ENCODE results near the gene AGR3.

Gene AGR3

GRCh38 chr7:16916738-16917137 is 35.0 kb upstream of the AGR3 start:
- Histone ChIP-seq H3K9me3 (ENCODE audit: control insufficient read depth, low read length) (peaks cover 4% of the 10 kb centered on the region), H3K36me3 (ENCODE audit: control insufficient read depth, insufficient read depth, low read length) (no peaks in the 10 kb centered on the region), H3K27ac (ENCODE audit: low read depth, low read length, severe bottlenecking) (no peak overlapping the region), H3K4me3 (ENCODE audit: extremely low read depth, insufficient read depth, low read length, poor library complexity, severe bottlenecking) (no peak overlapping the region), H3K4me1 (ENCODE audit: control insufficient read depth, insufficient read depth, low read length, poor library complexity, severe bottlenecking) (peaks cover 7% of the 10 kb centered on the region)
- 83 to 100% methylated on average over 1 to 2 of the region's 5 CpGs for WGBS, 2 experiments (ENCODE audit: insufficient coverage in 2 of 2)

GRCh38 chr7:16916105-16916639 is 34.4 kb upstream of the AGR3 start:
- H3K4me3 ChIP-seq (ENCODE audit: extremely low read depth, insufficient read depth, low read length, poor library complexity, severe bottlenecking), result no peak overlapping the region
- H3K9me3 ChIP-seq (ENCODE audit: control insufficient read depth, low read length), result peaks cover 4% of the 10 kb centered on the region
- H3K27ac ChIP-seq (ENCODE audit: low read depth, low read length, severe bottlenecking), result peak overlapping the region; percentile 44
- 88 to 100% methylated on average over 1 of the region's 1 CpG for WGBS, 2 experiments (ENCODE audit: insufficient coverage in 2 of 2)
- H3K36me3 ChIP-seq (ENCODE audit: control insufficient read depth, insufficient read depth, low read length), result no peaks in the 10 kb centered on the region
- H3K4me1 ChIP-seq (ENCODE audit: control insufficient read depth, insufficient read depth, low read length, poor library complexity, severe bottlenecking), result peaks cover 7% of the 10 kb centered on the region

GRCh38 chr7:16915405-16915804 is 33.6 kb upstream of the AGR3 start:
- Histone ChIP-seq H3K36me3 (ENCODE audit: control insufficient read depth, insufficient read depth, low read length) (no peaks in the 10 kb centered on the region), H3K27ac (ENCODE audit: low read depth, low read length, severe bottlenecking) (no peak overlapping the region), H3K4me3 (ENCODE audit: extremely low read depth, insufficient read depth, low read length, poor library complexity, severe bottlenecking) (no peak overlapping the region), H3K9me3 (ENCODE audit: control insufficient read depth, low read length) (peaks cover 4% of the 10 kb centered on the region), H3K4me1 (ENCODE audit: control insufficient read depth, insufficient read depth, low read length, poor library complexity, severe bottlenecking) (peaks cover 7% of the 10 kb centered on the region)
- WGBS, 2 experiments (ENCODE audit: insufficient coverage in 2 of 2), result 88 to 100% methylated on average over 1 to 2 of the region's 4 CpGs

GRCh38 chr7:16914771-16915170 is 33.0 kb upstream of the AGR3 start:
- WGBS, 2 experiments (ENCODE audit: insufficient coverage in 2 of 2), result 100% methylated on average over 2 to 3 of the region's 4 CpGs
- Histone ChIP-seq H3K9me3 (ENCODE audit: control insufficient read depth, low read length) (peaks cover 4% of the 10 kb centered on the region), H3K4me3 (ENCODE audit: extremely low read depth, insufficient read depth, low read length, poor library complexity, severe bottlenecking) (no peak overlapping the region), H3K36me3 (ENCODE audit: control insufficient read depth, insufficient read depth, low read length) (no peaks in the 10 kb centered on the region), H3K27ac (ENCODE audit: low read depth, low read length, severe bottlenecking) (no peak overlapping the region), H3K4me1 (ENCODE audit: control insufficient read depth, insufficient read depth, low read length, poor library complexity, severe bottlenecking) (peaks cover 7% of the 10 kb centered on the region)

- Histone ChIP-seq H3K36me3 (ENCODE audit: control insufficient read depth, insufficient read depth, low read length) (no peaks in the 10 kb centered on the region), H3K27ac (ENCODE audit: low read depth, low read length, severe bottlenecking) (no peak overlapping the region), H3K4me1 (ENCODE audit: control insufficient read depth, insufficient read depth, low read length, poor library complexity, severe bottlenecking) (peaks cover 7% of the 10 kb centered on the region), H3K4me3 (ENCODE audit: extremely low read depth, insufficient read depth, low read length, poor library complexity, severe bottlenecking) (no peak overlapping the region), H3K9me3 (ENCODE audit: control insufficient read depth, low read length) (peaks cover 4% of the 10 kb centered on the region)
- 82 to 85% methylated on average over 3 to 4 of the region's 5 CpGs for WGBS, 2 experiments (ENCODE audit: insufficient coverage in 2 of 2)
These were observed 31.9 kb upstream of the AGR3 start for GRCh38 chr7:16913643-16914042.

- Histone ChIP-seq H3K4me3 (ENCODE audit: extremely low read depth, insufficient read depth, low read length, poor library complexity, severe bottlenecking) (no peak overlapping the region), H3K36me3 (ENCODE audit: control insufficient read depth, insufficient read depth, low read length) (no peaks in the 10 kb centered on the region), H3K4me1 (ENCODE audit: control insufficient read depth, insufficient read depth, low read length, poor library complexity, severe bottlenecking) (peaks cover 7% of the 10 kb centered on the region), H3K9me3 (ENCODE audit: control insufficient read depth, low read length) (peaks cover 4% of the 10 kb centered on the region), H3K27ac (ENCODE audit: low read depth, low read length, severe bottlenecking) (no peak overlapping the region)
- WGBS, 2 experiments (ENCODE audit: insufficient coverage in 2 of 2), result 83 to 100% methylated on average over 2 to 4 of the region's 4 CpGs
These were observed 30.8 kb upstream of the AGR3 start for GRCh38 chr7:16912540-16912939.

GRCh38 chr7:16908561-16908960 is 26.8 kb upstream of the AGR3 start:
- Histone ChIP-seq H3K9me3 (ENCODE audit: control insufficient read depth, low read length) (peaks cover 4% of the 10 kb centered on the region), H3K4me1 (ENCODE audit: control insufficient read depth, insufficient read depth, low read length, poor library complexity, severe bottlenecking) (peaks cover 6% of the 10 kb centered on the region), H3K4me3 (ENCODE audit: extremely low read depth, insufficient read depth, low read length, poor library complexity, severe bottlenecking) (no peak overlapping the region), H3K27ac (ENCODE audit: low read depth, low read length, severe bottlenecking) (no peak overlapping the region), H3K36me3 (ENCODE audit: control insufficient read depth, insufficient read depth, low read length) (no peaks in the 10 kb centered on the region)
- WGBS, 2 experiments (ENCODE audit: insufficient coverage in 2 of 2), result 79 to 94% methylated on average over 2 to 3 of the region's 3 CpGs

GRCh38 chr7:16905300-16906044 is 23.7 kb upstream of the AGR3 start:
- Histone ChIP-seq H3K9me3 (ENCODE audit: control insufficient read depth, low read length) (no peaks in the 10 kb centered on the region), H3K27ac (ENCODE audit: low read depth, low read length, severe bottlenecking) (no peak overlapping the region), H3K4me3 (ENCODE audit: extremely low read depth, insufficient read depth, low read length, poor library complexity, severe bottlenecking) (no peak overlapping the region), H3K4me1 (ENCODE audit: control insufficient read depth, insufficient read depth, low read length, poor library complexity, severe bottlenecking) (peaks cover 6% of the 10 kb centered on the region), H3K36me3 (ENCODE audit: control insufficient read depth, insufficient read depth, low read length) (no peaks in the 10 kb centered on the region)
- 15 to 57% methylated on average over 1 to 4 of the region's 5 CpGs for WGBS, 2 experiments (ENCODE audit: insufficient coverage in 2 of 2)

GRCh38 chr7:16904076-16904475 is 22.3 kb upstream of the AGR3 start:
- WGBS, 2 experiments (ENCODE audit: insufficient coverage in 2 of 2), result no CpG with 5 or more reads among the region's 2 CpGs
- H3K27ac ChIP-seq (ENCODE audit: low read depth, low read length, severe bottlenecking), result no peak overlapping the region
- H3K9me3 ChIP-seq (ENCODE audit: control insufficient read depth, low read length), result no peaks in the 10 kb centered on the region
- peaks cover 6% of the 10 kb centered on the region for H3K4me1 ChIP-seq (ENCODE audit: control insufficient read depth, insufficient read depth, low read length, poor library complexity, severe bottlenecking)
- no peaks in the 10 kb centered on the region for H3K36me3 ChIP-seq (ENCODE audit: control insufficient read depth, insufficient read depth, low read length)
- no peak overlapping the region for H3K4me3 ChIP-seq (ENCODE audit: extremely low read depth, insufficient read depth, low read length, poor library complexity, severe bottlenecking)

- H3K36me3 ChIP-seq (ENCODE audit: control insufficient read depth, insufficient read depth, low read length), result no peaks in the 10 kb centered on the region
- WGBS, 2 experiments (ENCODE audit: insufficient coverage in 2 of 2), result 100% methylated on average over 1 of the region's 4 CpGs
- H3K27ac ChIP-seq (ENCODE audit: low read depth, low read length, severe bottlenecking), result no peak overlapping the region
- peaks cover 4% of the 10 kb centered on the region for H3K4me1 ChIP-seq (ENCODE audit: control insufficient read depth, insufficient read depth, low read length, poor library complexity, severe bottlenecking)
- no peaks in the 10 kb centered on the region for H3K9me3 ChIP-seq (ENCODE audit: control insufficient read depth, low read length)
- H3K4me3 ChIP-seq (ENCODE audit: extremely low read depth, insufficient read depth, low read length, poor library complexity, severe bottlenecking), result no peak overlapping the region
These were observed 18.5 kb upstream of the AGR3 start for GRCh38 chr7:16900209-16900768.

All from mesodermal cell (in vitro differentiated cells).